Brain pericyte (primary cell): Measurements from ENCODE around the gene EXT2.

Experiments
- DNase-seq: peaks from one replicate; pipeline ENCODE4 v3.0.0-alpha.2; 2012; ENCODE audit warnings: low read depth, low spot score

The EXT2 gene

GRCh38 chr11:44199816-44200215, 104.3 kb downstream of the EXT2 start:
- no peak for DNase-seq

- no peak for DNase-seq
These were observed 108.0 kb downstream of the EXT2 start for GRCh38 chr11:44203270-44204043.

- DNase-seq, result no peak
These were observed 109.9 kb downstream of the EXT2 start for GRCh38 chr11:44205352-44205751.

- DNase-seq, result no peak
These were observed 110.4 kb downstream of the EXT2 start for GRCh38 chr11:44205836-44206235.

GRCh38 chr11:44207292-44207691, 111.8 kb downstream of the EXT2 start:
- no peak for DNase-seq

- no peak for DNase-seq
These were observed 113.6 kb downstream of the EXT2 start for GRCh38 chr11:44208976-44209603.

GRCh38 chr11:44212128-44212527, 116.7 kb downstream of the EXT2 start:
- no peak for DNase-seq

- DNase-seq, result no peak
These were observed 117.7 kb downstream of the EXT2 start for GRCh38 chr11:44213148-44213547.

GRCh38 chr11:44217432-44217831, 122.0 kb downstream of the EXT2 start:
- DNase-seq, result no peak

- DNase-seq, result no peak
These were observed 124.6 kb downstream of the EXT2 start for GRCh38 chr11:44219830-44220796.

GRCh38 chr11:44221456-44221855, 126.0 kb downstream of the EXT2 start:
- no peak for DNase-seq

GRCh38 chr11:44221992-44222391, 126.5 kb downstream of the EXT2 start:
- DNase-seq, result no peak

- no peak for DNase-seq
These were observed 127.8 kb downstream of the EXT2 start for GRCh38 chr11:44223238-44223637.

- no peak for DNase-seq
These were observed 129.5 kb downstream of the EXT2 start for GRCh38 chr11:44224867-44225501.

GRCh38 chr11:44226490-44226889, 131.0 kb downstream of the EXT2 start:
- no peak for DNase-seq

- DNase-seq, result no peak
These were observed 131.5 kb downstream of the EXT2 start for GRCh38 chr11:44226945-44227344.

- no peak for DNase-seq
These were observed 132.9 kb downstream of the EXT2 start for GRCh38 chr11:44228379-44228778.

GRCh38 chr11:44229098-44229497, 133.6 kb downstream of the EXT2 start:
- DNase-seq, result no peak

- DNase-seq, result no peak
These were observed 134.1 kb downstream of the EXT2 start for GRCh38 chr11:44229624-44230023.

- DNase-seq, result no peak
These were observed 140.3 kb downstream of the EXT2 start for GRCh38 chr11:44235765-44236201.

- no peak for DNase-seq
These were observed 140.8 kb downstream of the EXT2 start for GRCh38 chr11:44236296-44236695.

GRCh38 chr11:44237156-44237555, 141.7 kb downstream of the EXT2 start:
- DNase-seq, result no peak
